Uterus (tissue), 2 donors: ENCODE data around the gene LSAMP.

ENCODE experiments used
- CTCF ChIP-seq, 4 experiments: fragments of 200-600 bp in 2 of 4; fragments of 450-650 bp in 2 of 4; sonication (generic) in 2 of 4; IDR thresholded peaks; one replicate each; pipeline ENCODE4 v1.5.1; 2016 to 2019; ENCODE audit warnings: antibody characterized with exemption in 4 of 4, mild to moderate bottlenecking in 2 of 4, moderate library complexity in 1 of 4
- POLR2A ChIP-seq, 2 donors: fragments of 450-650 bp; IDR thresholded peaks; one replicate each; pipeline ENCODE4 v1.6.1; 2016; ENCODE audit warnings: antibody characterized with exemption in 2 of 2, mild to moderate bottlenecking in 1 of 2, moderate library complexity in 1 of 2

DNA sequence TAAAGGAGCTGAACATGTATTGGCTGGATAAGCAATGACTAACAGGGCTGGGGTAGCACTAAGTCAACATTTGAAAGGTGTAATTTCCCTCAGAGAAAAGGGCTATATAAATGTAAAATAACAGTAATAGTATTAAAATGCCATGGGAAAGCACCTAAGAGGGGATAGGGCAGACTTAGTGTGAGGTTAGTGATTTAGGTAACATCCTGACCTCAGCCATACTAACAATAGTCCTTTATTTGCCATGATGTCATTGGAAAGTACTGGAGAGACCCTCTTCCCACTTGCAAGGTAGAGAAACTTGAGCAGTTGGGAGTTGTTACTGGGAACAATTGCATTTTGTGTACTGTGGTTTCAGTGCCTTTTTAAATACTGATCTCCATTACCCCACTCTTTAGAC lies 103.4 kb downstream of the LSAMP start:
- no peak for TF ChIP-seq POLR2A (IDR thresholded peaks at IDR 0.05)
- no peak for TF ChIP-seq CTCF (IDR thresholded peaks at IDR 0.05)
